Testis (tissue), 2 donors: Measurements from ENCODE around the gene NDUFAF4.

Experiments used
- POLR2A ChIP-seq: fragments of 450-650 bp; IDR thresholded peaks from one replicate; pipeline ENCODE4 v1.6.1; 2017; ENCODE audit warnings: antibody characterized with exemption, mild to moderate bottlenecking, moderate library complexity
- TF ChIP-seq, protein P1 (sequence below), 3 experiments: fragments of 450-650 bp in 2 of 3; fragments of 200-600 bp in 1 of 3; sonication (generic) in 1 of 3; IDR thresholded peaks; one replicate each; pipeline ENCODE4 v1.5.1; 2016 to 2019; ENCODE audit warnings: antibody characterized with exemption in 3 of 3, mild to moderate bottlenecking in 2 of 3, moderate library complexity in 1 of 3

DNA sequence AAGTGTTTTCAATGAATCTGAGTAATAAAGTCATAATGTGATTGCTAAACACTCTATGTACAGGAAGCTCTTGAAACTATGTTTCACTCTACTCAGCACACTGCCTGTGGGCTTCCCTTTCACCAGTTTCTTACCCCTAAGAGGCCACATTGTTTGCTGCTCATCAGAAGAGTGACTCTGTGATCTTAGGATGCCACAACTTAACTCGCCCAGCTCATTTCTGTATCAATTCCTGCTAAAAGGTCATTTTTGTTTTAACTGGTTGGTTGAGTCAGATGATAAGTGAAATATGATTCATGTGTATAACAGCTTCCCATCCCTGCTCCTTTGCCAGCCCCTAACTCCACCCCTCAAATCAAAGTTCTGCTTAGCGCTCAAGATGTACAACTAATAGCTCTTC lies 9.8 kb upstream of the NDUFAF4 start:
- TF ChIP-seq, protein P1, sequence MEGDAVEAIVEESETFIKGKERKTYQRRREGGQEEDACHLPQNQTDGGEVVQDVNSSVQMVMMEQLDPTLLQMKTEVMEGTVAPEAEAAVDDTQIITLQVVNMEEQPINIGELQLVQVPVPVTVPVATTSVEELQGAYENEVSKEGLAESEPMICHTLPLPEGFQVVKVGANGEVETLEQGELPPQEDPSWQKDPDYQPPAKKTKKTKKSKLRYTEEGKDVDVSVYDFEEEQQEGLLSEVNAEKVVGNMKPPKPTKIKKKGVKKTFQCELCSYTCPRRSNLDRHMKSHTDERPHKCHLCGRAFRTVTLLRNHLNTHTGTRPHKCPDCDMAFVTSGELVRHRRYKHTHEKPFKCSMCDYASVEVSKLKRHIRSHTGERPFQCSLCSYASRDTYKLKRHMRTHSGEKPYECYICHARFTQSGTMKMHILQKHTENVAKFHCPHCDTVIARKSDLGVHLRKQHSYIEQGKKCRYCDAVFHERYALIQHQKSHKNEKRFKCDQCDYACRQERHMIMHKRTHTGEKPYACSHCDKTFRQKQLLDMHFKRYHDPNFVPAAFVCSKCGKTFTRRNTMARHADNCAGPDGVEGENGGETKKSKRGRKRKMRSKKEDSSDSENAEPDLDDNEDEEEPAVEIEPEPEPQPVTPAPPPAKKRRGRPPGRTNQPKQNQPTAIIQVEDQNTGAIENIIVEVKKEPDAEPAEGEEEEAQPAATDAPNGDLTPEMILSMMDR (IDR thresholded peaks at IDR 0.05) = no peak
- no peak for TF ChIP-seq POLR2A
